CD8-positive, alpha-beta memory T cell (primary cell): ENCODE measurements around the gene SHOX. TPM values are rescaled to one million over a fixed set of nuclear protein-coding genes. Genes with fewer than 3 reads are reported as not detected.
"Not testable (repeated sequence)": the region's sequence is repeated elsewhere in the genome, so short reads cannot be mapped to it uniquely, and the experiment has no call there.

ENCODE experiments used
- CTCF ChIA-PET: fragments of 350-600 bp; sonication (Branson Sonifier 250); formaldehyde crosslinking; loops from one replicate; lab custom pipeline; 2021; ENCODE audit warnings: antibody characterized with exemption; lab: Charles Lee
- POLR2A ChIA-PET: fragments of 350-600 bp; sonication (Branson Sonifier 250); formaldehyde crosslinking; loops from one replicate; lab custom pipeline; 2021; ENCODE audit warnings: antibody characterized with exemption; lab: Charles Lee
- DNase-seq, 5 donors: peaks; one replicate each; pipeline versions ENCODE4 v3.0.0 to v3.0.0-alpha.2; 2020 to 2022; ENCODE audit warnings: mixed read lengths in 1 of 5
- H3K27ac ChIP-seq: one replicate; pipeline ENCODE4 v1.7.0; 2013; ENCODE audit warnings: low read depth, mild to moderate bottlenecking, low read length, moderate library complexity
- H3K27me3 ChIP-seq: 2 replicates; pipeline ENCODE4 v1.7.0; 2013; ENCODE audit warnings: low read length, mild to moderate bottlenecking; ENCODE audit not compliant: insufficient read depth, poor library complexity, severe bottlenecking
- H3K36me3 ChIP-seq: 2 replicates; pipeline ENCODE4 v1.7.0; 2013; ENCODE audit warnings: mild to moderate bottlenecking, low read length, moderate library complexity; ENCODE audit not compliant: insufficient read depth
- H3K4me1 ChIP-seq: 2 replicates; pipeline ENCODE4 v1.7.0; 2013; ENCODE audit warnings: mild to moderate bottlenecking, low read length, moderate library complexity; ENCODE audit not compliant: insufficient read depth
- H3K4me3 ChIP-seq: 2 replicates; pipeline ENCODE4 v1.7.0; 2013; ENCODE audit warnings: mild to moderate bottlenecking, low read length
- H3K9me3 ChIP-seq: 2 replicates; pipeline ENCODE4 v1.7.0; 2013; ENCODE audit warnings: mild to moderate bottlenecking, low read length
- H3K27ac Mint-ChIP-seq, 8 donors: one replicate each; pipeline ENCODE4 v1.8.0; 2020 to 2021; ENCODE audit warnings: mixed read lengths in 8 of 8, mild to moderate bottlenecking in 6 of 8, inconsistent platforms in 3 of 8, moderate library complexity in 3 of 8
- H3K27me3 Mint-ChIP-seq, 2 donors: one replicate each; pipeline ENCODE4 v1.8.0; 2020 to 2021; ENCODE audit warnings: mixed read lengths in 2 of 2, mild to moderate bottlenecking in 1 of 2, moderate library complexity in 1 of 2
- H3K36me3 Mint-ChIP-seq, 3 donors: one replicate each; pipeline ENCODE4 v1.8.0; 2020 to 2021; ENCODE audit warnings: mixed read lengths in 3 of 3, inconsistent platforms in 1 of 3, mild to moderate bottlenecking in 1 of 3
- H3K4me1 Mint-ChIP-seq, 3 donors: one replicate each; pipeline ENCODE4 v1.8.0; 2020 to 2021; ENCODE audit warnings: mixed read lengths in 3 of 3, inconsistent platforms in 1 of 3, mild to moderate bottlenecking in 1 of 3
- H3K4me3 Mint-ChIP-seq, 7 donors: one replicate each; pipeline ENCODE4 v1.8.0; 2020 to 2021; ENCODE audit warnings: mixed read lengths in 7 of 7, mild to moderate bottlenecking in 6 of 7, moderate library complexity in 4 of 7, inconsistent platforms in 2 of 7
- H3K9me3 Mint-ChIP-seq, 5 donors: one replicate each; pipeline ENCODE4 v1.8.0; 2020 to 2022; ENCODE audit warnings: mixed read lengths in 5 of 5, mild to moderate bottlenecking in 3 of 5, moderate library complexity in 2 of 5, inconsistent platforms in 1 of 5
- polyA plus RNA-seq: library from polyadenylated mRNA; unstranded; fragments of 300-500 nt; fragmentation: Illumina TruSeq; gene quantifications from one replicate; pipeline ENCODE4 v1.2.3, GENCODE V29; 2021
- total RNA-seq, 2 experiments: library from RNA; stranded (reverse); gene quantifications; one replicate each; pipeline ENCODE4 v1.2.3, GENCODE V29; 2021

Gene SHOX
- total and polyA plus RNA-seq, 3 experiments from 2014 or later: not detected

- H3K27me3 Mint-ChIP-seq: peaks cover 0 to 1% of the 10 kb centered on the region in 2 donors
- H3K36me3 ChIP-seq: no peaks in the 10 kb centered on the region
- H3K4me3 ChIP-seq: no peak overlapping the region
- H3K4me1 Mint-ChIP-seq: no peaks in the 10 kb centered on the region
- peaks cover 0 to 12% (median 8%) of the 10 kb centered on the region in 5 donors for H3K9me3 Mint-ChIP-seq
- H3K4me1 ChIP-seq: no peaks in the 10 kb centered on the region
- no peaks in the 10 kb centered on the region for H3K36me3 Mint-ChIP-seq
- ChIA-PET CTCF (no interaction called here), POLR2A (no interaction called here)
- H3K27ac Mint-ChIP-seq: no peak overlapping the region
- H3K27ac ChIP-seq: no peak overlapping the region
- no peak overlapping the region for H3K4me3 Mint-ChIP-seq
- DNase-seq: no peak
- H3K9me3 ChIP-seq: no peaks in the 10 kb centered on the region
- no peaks in the 10 kb centered on the region for H3K27me3 ChIP-seq
These were observed 39.7 kb upstream of the SHOX start for GRCh38 chrX:590693-591404.

- Histone ChIP-seq H3K9me3 (peaks cover 5% of the 10 kb centered on the region), H3K27me3 (no peaks in the 10 kb centered on the region), H3K27ac (no peak overlapping the region), H3K4me3 (no peak overlapping the region), H3K4me1 (no peaks in the 10 kb centered on the region), H3K36me3 (no peaks in the 10 kb centered on the region)
- Mint-ChIP-seq H3K4me3 (no peak overlapping the region), H3K4me1 (no peaks in the 10 kb centered on the region), H3K9me3 (peaks cover 4 to 32% (median 22%) of the 10 kb centered on the region in 5 donors), H3K27ac (no peak overlapping the region), H3K27me3 (no peaks in the 10 kb centered on the region), H3K36me3 (no peaks in the 10 kb centered on the region)
- CTCF ChIA-PET: no interaction called here
- DNase-seq: no peak
- POLR2A ChIA-PET: no interaction called here
These were observed 30.5 kb upstream of the SHOX start for GRCh38 chrX:599837-600715.

GRCh38 chrX:603029-603428 lies 27.6 kb upstream of the SHOX start:
- H3K27me3 ChIP-seq, POLR2A ChIA-PET, H3K4me1 Mint-ChIP-seq, H3K36me3 ChIP-seq, CTCF ChIA-PET, H3K4me3 ChIP-seq, H3K27ac ChIP-seq, H3K4me3 Mint-ChIP-seq, H3K36me3 Mint-ChIP-seq, H3K27me3 Mint-ChIP-seq, H3K27ac Mint-ChIP-seq, H3K9me3 ChIP-seq, H3K4me1 ChIP-seq, DNase-seq: not testable (repeated sequence)
- H3K9me3 Mint-ChIP-seq: peaks cover 0 to 15% (median 8%) of the 10 kb centered on the region in 5 donors

- POLR2A ChIA-PET, CTCF ChIA-PET: not testable (repeated sequence)
These were observed 26.0 kb upstream of the SHOX start for GRCh38 chrX:604616-605015.

GRCh38 chrX:608088-608487 lies 22.5 kb upstream of the SHOX start:
- H3K36me3 ChIP-seq, POLR2A ChIA-PET, H3K4me3 Mint-ChIP-seq, H3K36me3 Mint-ChIP-seq, H3K27ac ChIP-seq, H3K27me3 Mint-ChIP-seq, H3K4me3 ChIP-seq, H3K27me3 ChIP-seq, H3K4me1 ChIP-seq, DNase-seq, CTCF ChIA-PET, H3K4me1 Mint-ChIP-seq, H3K9me3 ChIP-seq: not testable (repeated sequence)
- Mint-ChIP-seq H3K27ac (peak overlapping the region in 1 of 8 donors; percentile 36), H3K9me3 (peaks cover 17 to 30% (median 21%) of the 10 kb centered on the region in 5 donors)

More at GRCh38 chrX:604616-605015, 26.0 kb upstream of the SHOX start:
- not testable (repeated sequence) for H3K27ac Mint-ChIP-seq, H3K27me3 ChIP-seq, H3K27me3 Mint-ChIP-seq, H3K4me1 Mint-ChIP-seq, H3K4me3 Mint-ChIP-seq, H3K27ac ChIP-seq, H3K4me3 ChIP-seq, H3K9me3 ChIP-seq, H3K36me3 Mint-ChIP-seq, H3K36me3 ChIP-seq, DNase-seq, H3K4me1 ChIP-seq
- H3K9me3 Mint-ChIP-seq: peaks cover 0 to 12% (median 8%) of the 10 kb centered on the region in 5 donors

- Mint-ChIP-seq H3K27me3 (peaks cover 15 to 23% of the 10 kb centered on the region in 2 donors), H3K9me3 (peaks cover 17 to 38% (median 30%) of the 10 kb centered on the region in 5 donors), H3K4me3 (no peak overlapping the region), H3K27ac (peak overlapping the region in 1 of 8 donors; percentile 71), H3K4me1 (no peaks in the 10 kb centered on the region), H3K36me3 (no peaks in the 10 kb centered on the region)
- Histone ChIP-seq H3K27me3 (no peaks in the 10 kb centered on the region), H3K27ac (no peak overlapping the region), H3K4me1 (no peaks in the 10 kb centered on the region), H3K9me3 (peaks cover 4% of the 10 kb centered on the region), H3K36me3 (no peaks in the 10 kb centered on the region), H3K4me3 (no peak overlapping the region)
- ChIA-PET CTCF (no interaction called here), POLR2A (no interaction called here)
- no peak for DNase-seq
These were observed 16.5 kb upstream of the SHOX start for GRCh38 chrX:614136-614535.

- ChIA-PET CTCF (no interaction called here), POLR2A (no interaction called here)
- H3K36me3 Mint-ChIP-seq: no peaks in the 10 kb centered on the region
- Histone ChIP-seq H3K4me3 (no peak overlapping the region), H3K4me1 (no peaks in the 10 kb centered on the region), H3K36me3 (no peaks in the 10 kb centered on the region), H3K27me3 (no peaks in the 10 kb centered on the region), H3K9me3 (no peaks in the 10 kb centered on the region), H3K27ac (no peak overlapping the region)
- peaks cover 26 to 31% of the 10 kb centered on the region in 2 donors for H3K27me3 Mint-ChIP-seq
- H3K9me3 Mint-ChIP-seq: peaks cover 0 to 16% (median 13%) of the 10 kb centered on the region in 5 donors
- peaks cover 0 to 4% (median 2%) of the 10 kb centered on the region in 3 donors for H3K4me1 Mint-ChIP-seq
- no peak overlapping the region for H3K4me3 Mint-ChIP-seq
- no peak for DNase-seq
- H3K27ac Mint-ChIP-seq: no peak overlapping the region
These were observed 13.2 kb upstream of the SHOX start for GRCh38 chrX:617401-617800.

- Histone ChIP-seq H3K4me3 (no peak overlapping the region), H3K36me3 (no peaks in the 10 kb centered on the region), H3K4me1 (no peaks in the 10 kb centered on the region), H3K27ac (no peak overlapping the region), H3K9me3 (no peaks in the 10 kb centered on the region), H3K27me3 (no peaks in the 10 kb centered on the region)
- ChIA-PET CTCF (no interaction called here), POLR2A (no interaction called here)
- Mint-ChIP-seq H3K9me3 (peaks cover 0 to 15% (median 8%) of the 10 kb centered on the region in 5 donors), H3K4me3 (no peak overlapping the region), H3K27ac (no peak overlapping the region), H3K36me3 (no peaks in the 10 kb centered on the region), H3K27me3 (peaks cover 27 to 31% of the 10 kb centered on the region in 2 donors), H3K4me1 (peaks cover 0 to 6% (median 5%) of the 10 kb centered on the region in 3 donors)
- DNase-seq: no peak
These were observed 12.7 kb upstream of the SHOX start for GRCh38 chrX:617891-618290.
